OCI-LY7 (cell line): ENCODE data around the gene ZNF222. TPM values are rescaled to one million over a fixed set of nuclear protein-coding genes. Genes with fewer than 3 reads are reported as not detected.

Source experiments
- BruUV-seq: library from RNA; stranded (reverse); fragments of 400-500 nt; replicated peaks from 2 replicates; lab custom pipeline; 2021; lab: Mats Ljungman, UMichigan
- CTCF ChIA-PET: fragments of 300-600 bp; sonication (Branson Sonifier 250); formaldehyde crosslinking; loops from one replicate; lab custom pipeline; 2022; ENCODE audit warnings: antibody characterized with exemption; ENCODE audit not compliant: unreplicated experiment; lab: Charles Lee
- POLR2A ChIA-PET: fragments of 300-600 bp; sonication (Branson Sonifier 250); formaldehyde crosslinking; loops from one replicate; lab custom pipeline; 2022; ENCODE audit warnings: antibody characterized with exemption; lab: Charles Lee
- DNase-seq: peaks from one replicate; pipeline ENCODE4 v3.0.0-alpha.2; 2015; ENCODE audit warnings: low spot score
- H2AFZ ChIP-seq: fragments of 200-600 bp; sonication (generic), shearing (Covaris generic); 2 replicates; pipeline ENCODE4 v1.6.1; 2014; ENCODE audit warnings: mild to moderate bottlenecking, antibody characterized with exemption, low read length, moderate library complexity
- H3K27ac ChIP-seq: fragments of 200-600 bp; sonication (generic); 2 replicates; pipeline ENCODE4 v1.5.1; 2014; ENCODE audit warnings: mixed run types, low read depth, mild to moderate bottlenecking, moderate library complexity, low read length, inconsistent platforms; ENCODE audit not compliant: poor library complexity, severe bottlenecking
- H3K36me3 ChIP-seq: fragments of 200-600 bp; sonication (generic); 2 replicates; pipeline ENCODE4 v1.6.1; 2014; ENCODE audit warnings: mild to moderate bottlenecking, antibody characterized with exemption, low read length, moderate library complexity, mixed read lengths; ENCODE audit not compliant: insufficient read depth
- H3K4me1 ChIP-seq: fragments of 200-600 bp; sonication (generic); 2 replicates; pipeline ENCODE4 v1.5.1; 2014; ENCODE audit warnings: mild to moderate bottlenecking, low read length; ENCODE audit not compliant: insufficient read depth, poor library complexity, severe bottlenecking
- H3K4me2 ChIP-seq: fragments of 200-600 bp; sonication (generic); 2 replicates; pipeline ENCODE4 v1.6.1; 2014; ENCODE audit warnings: mild to moderate bottlenecking, low read length
- H3K4me3 ChIP-seq: fragments of 200-600 bp; sonication (generic); 2 replicates; pipeline ENCODE4 v1.5.1; 2014; ENCODE audit warnings: mild to moderate bottlenecking, low read depth, low read length; ENCODE audit not compliant: poor library complexity, severe bottlenecking
- H3K79me2 ChIP-seq: fragments of 200-600 bp; sonication (generic); 2 replicates; pipeline ENCODE4 v1.6.1; 2016; ENCODE audit warnings: low read depth, mild to moderate bottlenecking, low read length, moderate library complexity, mixed read lengths; ENCODE audit not compliant: insufficient read depth
- H3K9me2 ChIP-seq: fragments of 200-600 bp; sonication (generic); 2 replicates; pipeline ENCODE4 v1.6.1; 2016; ENCODE audit warnings: mild to moderate bottlenecking, low read length, mixed read lengths; ENCODE audit not compliant: insufficient read depth
- H3K9me3 ChIP-seq: fragments of 200-600 bp; sonication (generic); 2 replicates; pipeline ENCODE4 v1.6.1; 2014; ENCODE audit warnings: mild to moderate bottlenecking, mixed run types, low read length, mixed read lengths
- H4K20me1 ChIP-seq: fragments of 200-600 bp; sonication (generic); 2 replicates; pipeline ENCODE4 v1.6.1; 2014; ENCODE audit warnings: mild to moderate bottlenecking, antibody characterized with exemption, low read length, moderate library complexity, mixed read lengths; ENCODE audit not compliant: insufficient read depth
- CTCF ChIP-seq: fragments of 200-600 bp; sonication (generic); conservative IDR thresholded peaks from 2 replicates; pipeline ENCODE4 v1.5.1; 2014; ENCODE audit warnings: mild to moderate bottlenecking, antibody characterized with exemption, low read length, moderate library complexity, mixed read lengths
- EZH2phosphoT487 ChIP-seq: fragments of 200-600 bp; sonication (generic); IDR thresholded peaks from 2 replicates; pipeline ENCODE4 v1.6.1; 2018; ENCODE audit warnings: low read depth, borderline replicate concordance, mild to moderate bottlenecking, mixed run types, antibody characterized with exemption, low read length, moderate library complexity, mixed read lengths
- intact Hi-C: fragments of 100-400 bp; cut with micrococcal nuclease; formaldehyde crosslinking; loops from one replicate; pipeline ENCODE4 v1.10.0; 2022; ENCODE audit not compliant: unreplicated experiment
- total RNA-seq, 2 experiments: library from RNA; depleted of rRNA in 1 of 2; stranded (reverse); fragments of >200 nt in 1 of 2; shearing (Covaris generic) in 1 of 2; gene quantifications; 2 replicates each; pipeline ENCODE4 v1.2.3, GENCODE V29; 2014 to 2022

Gene ZNF222
- total RNA-seq, 2 experiments from 2014 or later: not detected

GRCh38 chr19:44061038-44061437 is 35.9 kb downstream of the ZNF222 start:
- Histone ChIP-seq H3K4me1 (no peaks in the 10 kb centered on the region), H3K79me2 (no peaks in the 10 kb centered on the region), H3K36me3 (no peaks in the 10 kb centered on the region), H3K4me2 (no peak overlapping the region), H4K20me1 (no peaks in the 10 kb centered on the region), H2AFZ (no peak overlapping the region), H3K9me3 (no peaks in the 10 kb centered on the region), H3K9me2 (no peaks in the 10 kb centered on the region), H3K4me3 (no peak overlapping the region), H3K27ac (no peak overlapping the region)
- TF ChIP-seq CTCF (no peak), EZH2phosphoT487 (no peak)
- BruUV-seq: no TSS peak
- intact Hi-C loops: no loop called here
- no peak for DNase-seq
- ChIA-PET POLR2A (no interaction called here), CTCF (no interaction called here)

- Histone ChIP-seq H3K36me3 (no peaks in the 10 kb centered on the region), H3K9me2 (no peaks in the 10 kb centered on the region), H3K4me3 (no peak overlapping the region), H3K4me1 (no peaks in the 10 kb centered on the region), H3K9me3 (no peaks in the 10 kb centered on the region), H4K20me1 (no peaks in the 10 kb centered on the region), H3K4me2 (no peak overlapping the region), H2AFZ (no peak overlapping the region), H3K79me2 (no peaks in the 10 kb centered on the region), H3K27ac (no peak overlapping the region)
- CTCF ChIA-PET: no interaction called here
- intact Hi-C loops: no loop called here
- POLR2A ChIA-PET: no interaction called here
- TF ChIP-seq CTCF: no peak
- TF ChIP-seq EZH2phosphoT487: no peak
- no TSS peak for BruUV-seq
- DNase-seq: no peak
Observed at GRCh38 chr19:44066305-44066704, 41.1 kb downstream of the ZNF222 start.

GRCh38 chr19:44069415-44069814 is 44.2 kb downstream of the ZNF222 start:
- POLR2A ChIA-PET: no interaction called here
- CTCF ChIA-PET: no interaction called here

More at GRCh38 chr19:44069415-44069814, 44.2 kb downstream of the ZNF222 start:
- TF ChIP-seq CTCF (no peak), EZH2phosphoT487 (no peak)
- no peaks in the 10 kb centered on the region for H4K20me1 ChIP-seq
- no peaks in the 10 kb centered on the region for H3K9me3 ChIP-seq
- H2AFZ ChIP-seq: no peak overlapping the region
- no TSS peak for BruUV-seq
- H3K4me3 ChIP-seq: no peak overlapping the region
- no peak overlapping the region for H3K4me2 ChIP-seq
- H3K79me2 ChIP-seq: no peaks in the 10 kb centered on the region
- H3K36me3 ChIP-seq: no peaks in the 10 kb centered on the region
- no peak overlapping the region for H3K27ac ChIP-seq
- no peak for DNase-seq
- H3K4me1 ChIP-seq: no peaks in the 10 kb centered on the region
- no peaks in the 10 kb centered on the region for H3K9me2 ChIP-seq
- intact Hi-C loops: no loop called here
